Measurements from ENCODE around the gene PPT1. TPM values are rescaled to one million over a fixed set of nuclear protein-coding genes. Genes with fewer than 3 reads are reported as not detected.

PPT1 gene
- total and polyA plus RNA-seq, 3 donors from 2014 or later: 67.0 to 112 (median 82.9) TPM

- 82 to 85% methylated on average over 7 of the region's 7 CpGs for WGBS, 2 donors
- Histone ChIP-seq H3K4me1 (no peaks in the 10 kb centered on the region), H3K27ac (no peak overlapping the region), H3K36me3 (ENCODE audit: low read depth, missing control alignments) (no peaks in the 10 kb centered on the region), H3K27me3 (no peaks in the 10 kb centered on the region), H3K9me3 (no peaks in the 10 kb centered on the region), H3K4me3 (no peak overlapping the region)
- intact Hi-C loops (cut with DNase I; ENCODE audit: low total_unique reads): no loop called here
- TF ChIP-seq POLR2A (IDR thresholded peaks at IDR 0.05): no peak
- TF ChIP-seq, protein P1, sequence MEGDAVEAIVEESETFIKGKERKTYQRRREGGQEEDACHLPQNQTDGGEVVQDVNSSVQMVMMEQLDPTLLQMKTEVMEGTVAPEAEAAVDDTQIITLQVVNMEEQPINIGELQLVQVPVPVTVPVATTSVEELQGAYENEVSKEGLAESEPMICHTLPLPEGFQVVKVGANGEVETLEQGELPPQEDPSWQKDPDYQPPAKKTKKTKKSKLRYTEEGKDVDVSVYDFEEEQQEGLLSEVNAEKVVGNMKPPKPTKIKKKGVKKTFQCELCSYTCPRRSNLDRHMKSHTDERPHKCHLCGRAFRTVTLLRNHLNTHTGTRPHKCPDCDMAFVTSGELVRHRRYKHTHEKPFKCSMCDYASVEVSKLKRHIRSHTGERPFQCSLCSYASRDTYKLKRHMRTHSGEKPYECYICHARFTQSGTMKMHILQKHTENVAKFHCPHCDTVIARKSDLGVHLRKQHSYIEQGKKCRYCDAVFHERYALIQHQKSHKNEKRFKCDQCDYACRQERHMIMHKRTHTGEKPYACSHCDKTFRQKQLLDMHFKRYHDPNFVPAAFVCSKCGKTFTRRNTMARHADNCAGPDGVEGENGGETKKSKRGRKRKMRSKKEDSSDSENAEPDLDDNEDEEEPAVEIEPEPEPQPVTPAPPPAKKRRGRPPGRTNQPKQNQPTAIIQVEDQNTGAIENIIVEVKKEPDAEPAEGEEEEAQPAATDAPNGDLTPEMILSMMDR (IDR thresholded peaks at IDR 0.05): no peak
- DNase-seq: no peak
Measured at GRCh38 chr1:40120128-40120527, 23.1 kb upstream of the PPT1 start.

- TF ChIP-seq, protein P1 (IDR thresholded peaks at IDR 0.05): no peak
- no peak for TF ChIP-seq POLR2A (IDR thresholded peaks at IDR 0.05)
- H3K9me3 ChIP-seq: no peaks in the 10 kb centered on the region
- H3K27me3 ChIP-seq: no peaks in the 10 kb centered on the region
- DNase-seq: no peak
- no peaks in the 10 kb centered on the region for H3K36me3 ChIP-seq (ENCODE audit: low read depth, missing control alignments)
- H3K4me1 ChIP-seq: no peaks in the 10 kb centered on the region
- intact Hi-C loops (cut with DNase I; ENCODE audit: low total_unique reads): no loop called here
- no peak overlapping the region for H3K27ac ChIP-seq
- H3K4me3 ChIP-seq: no peak overlapping the region
- 85 to 87% methylated on average over 3 of the region's 3 CpGs for WGBS, 2 donors
Measured at GRCh38 chr1:40114400-40114799, 17.3 kb upstream of the PPT1 start.

GRCh38 chr1:40110389-40110788 lies 13.3 kb upstream of the PPT1 start:
- H3K27ac ChIP-seq: no peak overlapping the region
- no peaks in the 10 kb centered on the region for H3K4me1 ChIP-seq
- no peak for DNase-seq
- H3K4me3 ChIP-seq: no peak overlapping the region
- no peaks in the 10 kb centered on the region for H3K27me3 ChIP-seq
- no peaks in the 10 kb centered on the region for H3K36me3 ChIP-seq (ENCODE audit: low read depth, missing control alignments)
- TF ChIP-seq POLR2A (IDR thresholded peaks at IDR 0.05): no peak
- TF ChIP-seq, protein P1 (IDR thresholded peaks at IDR 0.05): no peak
- intact Hi-C loops (cut with DNase I; ENCODE audit: low total_unique reads): no loop called here
- no peaks in the 10 kb centered on the region for H3K9me3 ChIP-seq

DNA sequence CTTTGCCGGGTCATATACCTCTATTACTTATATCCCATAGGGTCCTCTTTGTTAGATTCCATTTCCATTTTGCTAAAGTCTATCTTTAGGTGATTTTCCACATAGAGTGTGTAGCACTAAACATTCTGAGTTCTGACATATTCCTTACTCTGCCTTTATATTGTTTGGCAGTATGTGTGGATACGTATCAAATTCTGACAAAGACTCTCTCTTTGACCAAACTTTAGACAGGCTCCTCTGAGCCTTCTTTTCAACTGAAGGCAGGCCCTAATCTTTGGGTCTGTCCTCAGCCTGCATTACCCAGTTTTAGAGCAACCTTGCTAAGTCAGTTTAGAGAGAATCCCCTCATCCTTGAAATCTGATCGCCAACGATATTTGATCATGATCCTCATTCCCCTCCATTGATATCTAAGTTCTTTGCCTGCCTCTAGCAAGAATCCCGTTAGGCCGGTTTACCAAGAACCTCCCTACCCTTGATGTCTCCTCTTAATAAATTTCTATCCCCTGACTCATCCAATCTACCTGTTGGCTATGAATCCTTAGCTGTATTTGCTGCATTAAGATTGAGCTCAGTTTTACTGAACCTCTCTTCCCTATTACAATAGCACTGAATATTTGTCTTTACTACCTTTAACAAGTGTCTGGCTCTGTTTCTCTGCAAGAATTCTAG lies 10.4 kb upstream of the PPT1 start:
- intact Hi-C loops (cut with DNase I; ENCODE audit: low total_unique reads): no loop called here
- 88 to 93% methylated on average over 6 of the region's 6 CpGs for WGBS, 2 donors
- no peaks in the 10 kb centered on the region for H3K4me1 ChIP-seq
- no peaks in the 10 kb centered on the region for H3K27me3 ChIP-seq
- TF ChIP-seq, protein P1 (IDR thresholded peaks at IDR 0.05): no peak
- TF ChIP-seq POLR2A (IDR thresholded peaks at IDR 0.05): no peak
- no peak overlapping the region for H3K4me3 ChIP-seq
- H3K9me3 ChIP-seq: no peaks in the 10 kb centered on the region
- no peak overlapping the region for H3K27ac ChIP-seq
- H3K36me3 ChIP-seq (ENCODE audit: low read depth, missing control alignments): no peaks in the 10 kb centered on the region
- DNase-seq: no peak

GRCh38 chr1:40105028-40105427 lies 8.0 kb upstream of the PPT1 start:
- TF ChIP-seq POLR2A (IDR thresholded peaks at IDR 0.05): no peak
- TF ChIP-seq, protein P1 (IDR thresholded peaks at IDR 0.05): no peak
- Histone ChIP-seq H3K27ac (no peak overlapping the region), H3K4me1 (no peaks in the 10 kb centered on the region), H3K36me3 (ENCODE audit: low read depth, missing control alignments) (no peaks in the 10 kb centered on the region), H3K9me3 (no peaks in the 10 kb centered on the region), H3K4me3 (no peak overlapping the region), H3K27me3 (no peaks in the 10 kb centered on the region)
- WGBS, 2 donors: 86 to 89% methylated on average over 1 of the region's 1 CpG
- DNase-seq: no peak
- intact Hi-C loops (cut with DNase I; ENCODE audit: low total_unique reads): no loop called here

Measured in testis (tissue), 3 donors.